H9 (cell line): ENCODE data around the gene SYCE3. TPM values are rescaled to one million over a fixed set of nuclear protein-coding genes. Genes with fewer than 3 reads are reported as not detected.

ENCODE experiments used
- DNase-seq: peaks from one replicate; pipeline ENCODE4 v3.0.0-alpha.2; 2017
- H2AFZ ChIP-seq: one replicate; pipeline ENCODE4 v1.6.1; 2013; ENCODE audit warnings: mild to moderate bottlenecking, low read length, control low read depth, moderate library complexity
- H2AK5ac ChIP-seq: 2 replicates; pipeline ENCODE4 v1.6.1; 2013; ENCODE audit warnings: low read length, control low read depth, mixed read lengths; ENCODE audit not compliant: insufficient read length
- H2BK120ac ChIP-seq: one replicate; pipeline ENCODE4 v1.6.1; 2013; ENCODE audit warnings: low read depth, mild to moderate bottlenecking, low read length, control low read depth, inconsistent platforms; ENCODE audit not compliant: poor library complexity, severe bottlenecking
- H2BK12ac ChIP-seq: 2 replicates; pipeline ENCODE4 v1.6.1; 2013; ENCODE audit warnings: low read length, control low read depth, mixed read lengths, low read depth; ENCODE audit not compliant: insufficient read length
- H2BK15ac ChIP-seq: 2 replicates; pipeline ENCODE4 v1.6.1; 2013; ENCODE audit warnings: low read depth, low read length, control low read depth
- H2BK20ac ChIP-seq: one replicate; pipeline ENCODE4 v1.6.1; 2013; ENCODE audit warnings: low read depth, mild to moderate bottlenecking, low read length, control low read depth, inconsistent platforms; ENCODE audit not compliant: poor library complexity, severe bottlenecking
- H2BK5ac ChIP-seq: 2 replicates; pipeline ENCODE4 v1.6.1; 2013; ENCODE audit warnings: low read length, control low read depth, mixed read lengths; ENCODE audit not compliant: insufficient read length
- H3K14ac ChIP-seq: 2 replicates; pipeline ENCODE4 v1.6.1; 2013; ENCODE audit warnings: low read length, control low read depth; ENCODE audit not compliant: insufficient read depth
- H3K18ac ChIP-seq: 2 replicates; pipeline ENCODE4 v1.6.1; 2013; ENCODE audit warnings: low read depth, mild to moderate bottlenecking, mixed read lengths, low read length, control low read depth; ENCODE audit not compliant: insufficient read length
- H3K23ac ChIP-seq: 2 replicates; pipeline ENCODE4 v1.6.1; 2013; ENCODE audit warnings: low read length, control low read depth, mixed read lengths, low read depth; ENCODE audit not compliant: insufficient read length
- H3K23me2 ChIP-seq: 2 replicates; pipeline ENCODE4 v1.6.1; 2013; ENCODE audit warnings: low read depth, mild to moderate bottlenecking, mixed read lengths, low read length, control low read depth; ENCODE audit not compliant: insufficient read length, poor library complexity, severe bottlenecking
- H3K27ac ChIP-seq: 2 replicates; pipeline ENCODE4 v1.5.1; 2013; ENCODE audit warnings: low read length, control low read depth, mixed read lengths, low read depth; ENCODE audit not compliant: insufficient read length
- H3K27me3 ChIP-seq: 2 replicates; pipeline ENCODE4 v1.6.1; 2013; ENCODE audit warnings: low read length, control low read depth, inconsistent platforms; ENCODE audit not compliant: insufficient read depth
- H3K4ac ChIP-seq: 2 replicates; pipeline ENCODE4 v1.6.1; 2013; ENCODE audit warnings: low read depth, mild to moderate bottlenecking, control low read depth, inconsistent platforms, low read length, moderate library complexity
- H3K4me1 ChIP-seq: 2 replicates; pipeline ENCODE4 v1.6.1; 2013; ENCODE audit warnings: low read length, control low read depth, inconsistent platforms; ENCODE audit not compliant: insufficient read depth
- H3K4me2 ChIP-seq: 2 replicates; pipeline ENCODE4 v1.6.1; 2013; ENCODE audit warnings: low read length, control low read depth, mixed read lengths; ENCODE audit not compliant: insufficient read length, insufficient read depth
- H3K56ac ChIP-seq: 2 replicates; pipeline ENCODE4 v1.6.1; 2013; ENCODE audit warnings: low read depth, mild to moderate bottlenecking, mixed read lengths, low read length, control low read depth; ENCODE audit not compliant: insufficient read length
- H3K79me1 ChIP-seq: 2 replicates; pipeline ENCODE4 v1.6.1; 2013; ENCODE audit warnings: low read depth, mild to moderate bottlenecking, moderate library complexity, low read length, control low read depth, inconsistent platforms; ENCODE audit not compliant: insufficient read depth, poor library complexity, severe bottlenecking
- H3K79me2 ChIP-seq: 2 replicates; pipeline ENCODE4 v1.6.1; 2013; ENCODE audit warnings: low read length, control low read depth, inconsistent platforms; ENCODE audit not compliant: insufficient read depth
- H3K9ac ChIP-seq: 2 replicates; pipeline ENCODE4 v1.6.1; 2013; ENCODE audit warnings: low read length, control low read depth, mixed read lengths; ENCODE audit not compliant: insufficient read length; ENCODE audit errors: extremely low read depth
- H3K9me3 ChIP-seq: one replicate; pipeline ENCODE4 v1.6.1; 2013; ENCODE audit warnings: low read depth, low read length, inconsistent platforms; ENCODE audit not compliant: control insufficient read depth
- H3T11ph ChIP-seq: one replicate; pipeline ENCODE4 v1.6.1; 2013; ENCODE audit warnings: mild to moderate bottlenecking, low read length, control low read depth, inconsistent platforms
- H4K20me1 ChIP-seq: one replicate; pipeline ENCODE4 v1.6.1; 2013; ENCODE audit not compliant: control insufficient read depth, insufficient read length, insufficient read depth
- H4K5ac ChIP-seq: 2 replicates; pipeline ENCODE4 v1.6.1; 2013; ENCODE audit warnings: low read depth, mild to moderate bottlenecking, mixed read lengths, low read length, control low read depth; ENCODE audit not compliant: insufficient read length
- H4K8ac ChIP-seq: replicated peaks from 2 replicates; pipeline ENCODE4 v1.6.1; 2013; ENCODE audit warnings: low read length, control low read depth, mixed read lengths, low read depth; ENCODE audit not compliant: insufficient read length
- H4K91ac ChIP-seq: 2 replicates; pipeline ENCODE4 v1.6.1; 2013; ENCODE audit warnings: low read depth, mild to moderate bottlenecking, moderate library complexity, mixed read lengths, low read length, control low read depth; ENCODE audit not compliant: insufficient read length
- H3K27ac Mint-ChIP-seq, 3 experiments: 2 replicates in 2 of 3; 3 replicates in 1 of 3; pipeline ENCODE4 v1.8.0; 2020 to 2021; ENCODE audit warnings: mixed read lengths in 3 of 3, mild to moderate bottlenecking in 1 of 3, moderate library complexity in 1 of 3
- H3K27me3 Mint-ChIP-seq: 2 replicates; pipeline ENCODE4 v1.8.0; 2021; ENCODE audit warnings: low read depth, mild to moderate bottlenecking, moderate library complexity, mixed read lengths
- H3K36me3 Mint-ChIP-seq, 3 experiments: 2 replicates in 2 of 3; 3 replicates in 1 of 3; pipeline ENCODE4 v1.8.0; 2020 to 2021; ENCODE audit warnings: low read depth in 3 of 3, mixed read lengths in 3 of 3; ENCODE audit not compliant: insufficient read depth in 1 of 3
- H3K4me1 Mint-ChIP-seq, 2 experiments: 2 replicates each; pipeline ENCODE4 v1.8.0; 2020; ENCODE audit warnings: mixed read lengths in 2 of 2
- H3K4me3 Mint-ChIP-seq, 2 experiments: 2 replicates in 1 of 2; 3 replicates in 1 of 2; pipeline ENCODE4 v1.8.0; 2020 to 2021; ENCODE audit warnings: mild to moderate bottlenecking in 2 of 2, mixed read lengths in 2 of 2, moderate library complexity in 1 of 2
- H3K9me3 Mint-ChIP-seq, 2 experiments: 2 replicates in 1 of 2; 3 replicates in 1 of 2; pipeline ENCODE4 v1.8.0; 2020; ENCODE audit warnings: mild to moderate bottlenecking in 2 of 2, mixed read lengths in 2 of 2, moderate library complexity in 1 of 2
- WGBS: extraction: QIAGEN DNeasy Blood & Tissue Kit; methylation state at CpG from one replicate; pipeline ENCODE4 v1.1.7; 2013; ENCODE audit warnings: missing lambda C conversion rate, low lambda C conversion rate, mixed read lengths; ENCODE audit not compliant: insufficient read length; ENCODE audit errors: extremely low coverage; 5-methylcytosine and 5-hydroxymethylcytosine counted together
- total RNA-seq: library from RNA; stranded (reverse); gene quantifications from 2 replicates; pipeline ENCODE4 v1.2.1, GENCODE V29; 2021
- TF ChIP-seq, protein P1 (sequence below): fragments of 200-600 bp; sonication (generic); conservative IDR thresholded peaks from 3 replicates; pipeline ENCODE4 v1.8.0; 2021; ENCODE audit warnings: antibody characterized with exemption, mild to moderate bottlenecking

The SYCE3 gene
- total RNA-seq, 1 experiment from 2014 or later = 0.85 TPM

- Histone ChIP-seq H3K27me3 (no peaks in the 10 kb centered on the region), H3K23ac (no peak overlapping the region), H2BK120ac (no peak overlapping the region), H4K91ac (no peak overlapping the region), H3K79me1 (peaks cover 4% of the 10 kb centered on the region), H3K23me2 (no peaks in the 10 kb centered on the region), H2AFZ (no peak overlapping the region), H2BK5ac (no peak overlapping the region), H3K56ac (no peak overlapping the region), H3K14ac (no peak overlapping the region), H3K9me3 (no peaks in the 10 kb centered on the region), H3K4me2 (no peak overlapping the region), H4K20me1 (no peaks in the 10 kb centered on the region), H3K18ac (no peak overlapping the region), H3K4me1 (peaks cover 2% of the 10 kb centered on the region; the same call in 1 of the 2 replicates), H2AK5ac (no peak overlapping the region), H2BK12ac (no peak overlapping the region), H3K27ac (no peak overlapping the region), H3K79me2 (no peaks in the 10 kb centered on the region), H4K5ac (no peak overlapping the region), H3K4ac (no peak overlapping the region), H4K8ac (no peak overlapping the region), H2BK20ac (no peak overlapping the region), H3T11ph (no peak overlapping the region), H3K9ac (no peak overlapping the region), H2BK15ac (no peak overlapping the region)
- Mint-ChIP-seq H3K9me3 (no peaks in the 10 kb centered on the region), H3K4me3 (no peak overlapping the region), H3K27ac (no peak overlapping the region; a peak in 1 of 7 replicates), H3K27me3 (no peaks in the 10 kb centered on the region), H3K36me3 (peaks cover 4 to 42% (median 38%) of the 10 kb centered on the region in 3 experiments), H3K4me1 (peaks cover 8 to 17% of the 10 kb centered on the region in 2 experiments)
- WGBS = no CpG with 5 or more reads among the region's 4 CpGs
- TF ChIP-seq, protein P1, sequence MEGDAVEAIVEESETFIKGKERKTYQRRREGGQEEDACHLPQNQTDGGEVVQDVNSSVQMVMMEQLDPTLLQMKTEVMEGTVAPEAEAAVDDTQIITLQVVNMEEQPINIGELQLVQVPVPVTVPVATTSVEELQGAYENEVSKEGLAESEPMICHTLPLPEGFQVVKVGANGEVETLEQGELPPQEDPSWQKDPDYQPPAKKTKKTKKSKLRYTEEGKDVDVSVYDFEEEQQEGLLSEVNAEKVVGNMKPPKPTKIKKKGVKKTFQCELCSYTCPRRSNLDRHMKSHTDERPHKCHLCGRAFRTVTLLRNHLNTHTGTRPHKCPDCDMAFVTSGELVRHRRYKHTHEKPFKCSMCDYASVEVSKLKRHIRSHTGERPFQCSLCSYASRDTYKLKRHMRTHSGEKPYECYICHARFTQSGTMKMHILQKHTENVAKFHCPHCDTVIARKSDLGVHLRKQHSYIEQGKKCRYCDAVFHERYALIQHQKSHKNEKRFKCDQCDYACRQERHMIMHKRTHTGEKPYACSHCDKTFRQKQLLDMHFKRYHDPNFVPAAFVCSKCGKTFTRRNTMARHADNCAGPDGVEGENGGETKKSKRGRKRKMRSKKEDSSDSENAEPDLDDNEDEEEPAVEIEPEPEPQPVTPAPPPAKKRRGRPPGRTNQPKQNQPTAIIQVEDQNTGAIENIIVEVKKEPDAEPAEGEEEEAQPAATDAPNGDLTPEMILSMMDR = no peak
- no peak for DNase-seq
These were observed 17.0 kb upstream of the SYCE3 start for GRCh38 chr22:50579752-50580151.
